ENCODE results near the gene TUBB2B.

DNA sequence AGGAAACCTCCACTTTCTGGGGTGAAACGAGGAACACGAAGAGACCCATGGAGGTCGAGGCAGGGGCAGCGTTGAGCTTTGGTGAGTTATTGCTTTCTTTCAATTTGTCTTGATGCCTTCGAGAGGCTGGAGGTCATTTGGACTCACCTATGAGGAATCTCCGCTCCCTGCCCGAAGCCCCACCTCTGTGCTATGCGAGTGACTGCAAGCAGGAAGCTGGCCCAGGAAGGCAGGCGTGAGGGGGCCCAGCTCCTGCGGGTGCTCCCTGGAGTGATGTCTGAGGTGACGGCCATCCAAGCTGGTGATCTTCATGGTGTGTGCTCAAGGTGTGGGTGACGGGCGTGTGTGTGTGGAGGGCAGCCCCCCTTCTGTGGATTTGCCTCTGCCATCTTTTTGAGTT, 44.3 kb upstream of the TUBB2B start:
- TF ChIP-seq, protein P1, sequence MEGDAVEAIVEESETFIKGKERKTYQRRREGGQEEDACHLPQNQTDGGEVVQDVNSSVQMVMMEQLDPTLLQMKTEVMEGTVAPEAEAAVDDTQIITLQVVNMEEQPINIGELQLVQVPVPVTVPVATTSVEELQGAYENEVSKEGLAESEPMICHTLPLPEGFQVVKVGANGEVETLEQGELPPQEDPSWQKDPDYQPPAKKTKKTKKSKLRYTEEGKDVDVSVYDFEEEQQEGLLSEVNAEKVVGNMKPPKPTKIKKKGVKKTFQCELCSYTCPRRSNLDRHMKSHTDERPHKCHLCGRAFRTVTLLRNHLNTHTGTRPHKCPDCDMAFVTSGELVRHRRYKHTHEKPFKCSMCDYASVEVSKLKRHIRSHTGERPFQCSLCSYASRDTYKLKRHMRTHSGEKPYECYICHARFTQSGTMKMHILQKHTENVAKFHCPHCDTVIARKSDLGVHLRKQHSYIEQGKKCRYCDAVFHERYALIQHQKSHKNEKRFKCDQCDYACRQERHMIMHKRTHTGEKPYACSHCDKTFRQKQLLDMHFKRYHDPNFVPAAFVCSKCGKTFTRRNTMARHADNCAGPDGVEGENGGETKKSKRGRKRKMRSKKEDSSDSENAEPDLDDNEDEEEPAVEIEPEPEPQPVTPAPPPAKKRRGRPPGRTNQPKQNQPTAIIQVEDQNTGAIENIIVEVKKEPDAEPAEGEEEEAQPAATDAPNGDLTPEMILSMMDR (IDR thresholded peaks at IDR 0.05; ENCODE audit: low read depth, low read length, missing input control) = no peak
- TF ChIP-seq, protein P2, sequence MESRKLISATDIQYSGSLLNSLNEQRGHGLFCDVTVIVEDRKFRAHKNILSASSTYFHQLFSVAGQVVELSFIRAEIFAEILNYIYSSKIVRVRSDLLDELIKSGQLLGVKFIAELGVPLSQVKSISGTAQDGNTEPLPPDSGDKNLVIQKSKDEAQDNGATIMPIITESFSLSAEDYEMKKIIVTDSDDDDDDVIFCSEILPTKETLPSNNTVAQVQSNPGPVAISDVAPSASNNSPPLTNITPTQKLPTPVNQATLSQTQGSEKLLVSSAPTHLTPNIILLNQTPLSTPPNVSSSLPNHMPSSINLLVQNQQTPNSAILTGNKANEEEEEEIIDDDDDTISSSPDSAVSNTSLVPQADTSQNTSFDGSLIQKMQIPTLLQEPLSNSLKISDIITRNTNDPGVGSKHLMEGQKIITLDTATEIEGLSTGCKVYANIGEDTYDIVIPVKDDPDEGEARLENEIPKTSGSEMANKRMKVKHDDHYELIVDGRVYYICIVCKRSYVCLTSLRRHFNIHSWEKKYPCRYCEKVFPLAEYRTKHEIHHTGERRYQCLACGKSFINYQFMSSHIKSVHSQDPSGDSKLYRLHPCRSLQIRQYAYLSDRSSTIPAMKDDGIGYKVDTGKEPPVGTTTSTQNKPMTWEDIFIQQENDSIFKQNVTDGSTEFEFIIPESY (IDR thresholded peaks at IDR 0.05) = no peak
- TF ChIP-seq FOXA1 (IDR thresholded peaks at IDR 0.05) (no peak), YY1 (IDR thresholded peaks at IDR 0.05) (no peak), HNF4A (conservative IDR thresholded peaks at IDR 0.05) (no peak), TAF1 (conservative IDR thresholded peaks at IDR 0.05) (no peak), RAD21 (IDR thresholded peaks at IDR 0.05) (no peak), HNF4G (IDR thresholded peaks at IDR 0.05) (no peak), GABPA (IDR thresholded peaks at IDR 0.05 in 1 of 2, conservative IDR thresholded peaks at IDR 0.05 in 1 of 2) (no peak)
- TF ChIP-seq, protein P3, sequence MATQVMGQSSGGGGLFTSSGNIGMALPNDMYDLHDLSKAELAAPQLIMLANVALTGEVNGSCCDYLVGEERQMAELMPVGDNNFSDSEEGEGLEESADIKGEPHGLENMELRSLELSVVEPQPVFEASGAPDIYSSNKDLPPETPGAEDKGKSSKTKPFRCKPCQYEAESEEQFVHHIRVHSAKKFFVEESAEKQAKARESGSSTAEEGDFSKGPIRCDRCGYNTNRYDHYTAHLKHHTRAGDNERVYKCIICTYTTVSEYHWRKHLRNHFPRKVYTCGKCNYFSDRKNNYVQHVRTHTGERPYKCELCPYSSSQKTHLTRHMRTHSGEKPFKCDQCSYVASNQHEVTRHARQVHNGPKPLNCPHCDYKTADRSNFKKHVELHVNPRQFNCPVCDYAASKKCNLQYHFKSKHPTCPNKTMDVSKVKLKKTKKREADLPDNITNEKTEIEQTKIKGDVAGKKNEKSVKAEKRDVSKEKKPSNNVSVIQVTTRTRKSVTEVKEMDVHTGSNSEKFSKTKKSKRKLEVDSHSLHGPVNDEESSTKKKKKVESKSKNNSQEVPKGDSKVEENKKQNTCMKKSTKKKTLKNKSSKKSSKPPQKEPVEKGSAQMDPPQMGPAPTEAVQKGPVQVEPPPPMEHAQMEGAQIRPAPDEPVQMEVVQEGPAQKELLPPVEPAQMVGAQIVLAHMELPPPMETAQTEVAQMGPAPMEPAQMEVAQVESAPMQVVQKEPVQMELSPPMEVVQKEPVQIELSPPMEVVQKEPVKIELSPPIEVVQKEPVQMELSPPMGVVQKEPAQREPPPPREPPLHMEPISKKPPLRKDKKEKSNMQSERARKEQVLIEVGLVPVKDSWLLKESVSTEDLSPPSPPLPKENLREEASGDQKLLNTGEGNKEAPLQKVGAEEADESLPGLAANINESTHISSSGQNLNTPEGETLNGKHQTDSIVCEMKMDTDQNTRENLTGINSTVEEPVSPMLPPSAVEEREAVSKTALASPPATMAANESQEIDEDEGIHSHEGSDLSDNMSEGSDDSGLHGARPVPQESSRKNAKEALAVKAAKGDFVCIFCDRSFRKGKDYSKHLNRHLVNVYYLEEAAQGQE (IDR thresholded peaks at IDR 0.05) = no peak
- TF ChIP-seq, protein P4, sequence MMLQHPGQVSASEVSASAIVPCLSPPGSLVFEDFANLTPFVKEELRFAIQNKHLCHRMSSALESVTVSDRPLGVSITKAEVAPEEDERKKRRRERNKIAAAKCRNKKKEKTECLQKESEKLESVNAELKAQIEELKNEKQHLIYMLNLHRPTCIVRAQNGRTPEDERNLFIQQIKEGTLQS (IDR thresholded peaks at IDR 0.05) = no peak
- TF ChIP-seq, protein P5, sequence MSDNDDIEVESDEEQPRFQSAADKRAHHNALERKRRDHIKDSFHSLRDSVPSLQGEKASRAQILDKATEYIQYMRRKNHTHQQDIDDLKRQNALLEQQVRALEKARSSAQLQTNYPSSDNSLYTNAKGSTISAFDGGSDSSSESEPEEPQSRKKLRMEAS (IDR thresholded peaks at IDR 0.05) = no peak
